ENCODE data around the gene IQCH.

- TF ChIP-seq CTCF (IDR thresholded peaks at IDR 0.05 in 8 of 11, conservative IDR thresholded peaks at IDR 0.05 in 3 of 11) (no peak), POLR2AphosphoS5 (IDR thresholded peaks at IDR 0.05) (no peak), POLR2A (IDR thresholded peaks at IDR 0.05) (no peak)
Measured at GRCh38 chr15:67462875-67463274, 208.3 kb downstream of the IQCH start.
